Stimulated activated CD4-positive, alpha-beta T cell treated with anti-CD3 and anti-CD28 coated beads, Interleukin-12 subunit alpha, Interleukin-12 subunit beta, amount 100 ng/mL, for 48 hours (primary cell): Measurements from ENCODE around the gene KLHL2.

ENCODE experiments used
- DNase-seq, 3 donors: peaks; one replicate each; pipeline ENCODE4 v3.0.0-alpha.2; 2020; ENCODE audit warnings: low read depth in 2 of 3, low spot score in 1 of 3

The KLHL2 gene

DNA sequence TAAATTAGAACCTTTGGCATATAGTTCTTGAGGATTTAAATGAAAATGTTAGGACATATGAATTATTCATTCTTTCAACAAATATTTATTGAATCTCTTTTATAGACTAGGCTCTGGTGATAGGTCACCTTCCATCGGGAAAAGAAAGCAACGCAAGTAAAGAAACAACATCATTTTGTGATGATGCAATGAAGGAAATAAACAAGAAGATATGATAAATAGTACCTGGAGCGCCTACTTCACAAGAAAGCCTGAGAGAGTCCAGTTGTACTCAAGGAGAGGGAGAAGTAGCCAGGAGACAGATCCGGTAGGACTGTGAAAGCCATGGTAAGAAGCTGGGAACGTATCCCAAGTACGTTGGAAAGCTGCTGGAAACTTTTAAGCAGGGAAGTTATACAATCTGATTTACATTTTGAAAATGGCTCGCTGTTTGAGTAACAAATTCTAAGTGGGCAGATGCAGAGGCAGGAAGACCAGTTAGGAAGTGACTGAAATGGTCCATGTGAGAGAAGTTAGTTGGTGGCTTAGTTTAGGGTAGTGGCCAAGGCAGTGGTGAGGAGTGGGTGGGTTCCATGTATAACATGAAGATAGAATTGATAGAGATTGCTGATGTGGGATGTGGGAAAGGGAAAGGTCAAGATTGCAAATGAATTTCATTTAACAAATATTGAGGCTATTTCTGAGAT, 153.8 kb downstream of the KLHL2 start:
- no peak for DNase-seq

GRCh38 chr4:165361810-165362209, 154.4 kb downstream of the KLHL2 start:
- DNase-seq: no peak

DNA sequence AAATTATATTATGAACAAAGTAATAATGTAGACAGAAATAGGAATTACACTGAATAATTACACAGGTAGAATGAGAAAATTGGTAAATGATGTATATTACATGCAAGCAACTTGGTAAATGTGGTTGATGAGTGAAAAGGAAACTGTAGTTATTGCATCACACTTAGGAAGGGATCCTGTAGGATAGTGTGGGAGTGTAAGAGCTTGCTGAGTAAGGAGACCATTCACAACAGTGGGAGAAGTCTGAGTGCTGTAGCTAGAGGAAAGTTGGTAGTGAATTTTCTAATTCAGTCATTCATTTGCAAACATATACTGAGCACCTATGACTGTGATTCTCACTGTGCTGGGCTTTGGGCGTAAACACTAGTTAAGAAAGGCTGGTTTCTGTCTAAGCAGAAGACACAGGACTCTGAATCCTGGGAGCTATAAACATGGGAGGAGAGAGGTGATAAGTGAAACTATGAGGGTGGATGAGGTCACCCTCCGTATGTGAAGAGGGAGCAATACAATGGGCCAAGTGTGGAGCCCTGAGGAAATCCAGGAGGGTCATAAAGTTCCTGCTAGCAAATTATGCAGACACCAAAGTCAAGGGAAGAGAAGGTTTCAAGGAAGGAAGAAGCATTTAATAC, 157.2 kb downstream of the KLHL2 start:
- no peak for DNase-seq

- no peak for DNase-seq
Measured at GRCh38 chr4:165367040-165367439, 159.7 kb downstream of the KLHL2 start.

- no peak for DNase-seq
Measured at GRCh38 chr4:165368114-165368513, 160.8 kb downstream of the KLHL2 start.

DNA sequence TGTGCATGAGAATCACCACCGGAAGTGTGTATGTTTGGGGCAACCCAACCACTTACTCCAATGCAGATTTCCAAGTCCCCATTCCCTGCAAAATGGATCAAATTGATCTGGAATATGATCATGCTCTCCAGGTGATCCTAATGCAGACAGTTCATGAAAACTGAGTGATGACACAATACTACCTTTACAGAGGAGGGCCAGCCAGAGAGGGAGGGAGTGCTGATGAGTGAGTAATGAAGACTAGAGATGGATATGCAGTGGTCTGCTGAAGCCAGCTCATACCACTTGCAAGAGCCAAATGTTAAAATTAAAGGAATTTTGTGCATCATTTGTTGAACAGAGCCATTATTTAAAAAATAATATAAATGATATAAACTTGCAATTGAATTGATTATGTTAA, 161.2 kb downstream of the KLHL2 start:
- DNase-seq: no peak

- no peak for DNase-seq
Measured at GRCh38 chr4:165369522-165369921, 162.2 kb downstream of the KLHL2 start.

DNA sequence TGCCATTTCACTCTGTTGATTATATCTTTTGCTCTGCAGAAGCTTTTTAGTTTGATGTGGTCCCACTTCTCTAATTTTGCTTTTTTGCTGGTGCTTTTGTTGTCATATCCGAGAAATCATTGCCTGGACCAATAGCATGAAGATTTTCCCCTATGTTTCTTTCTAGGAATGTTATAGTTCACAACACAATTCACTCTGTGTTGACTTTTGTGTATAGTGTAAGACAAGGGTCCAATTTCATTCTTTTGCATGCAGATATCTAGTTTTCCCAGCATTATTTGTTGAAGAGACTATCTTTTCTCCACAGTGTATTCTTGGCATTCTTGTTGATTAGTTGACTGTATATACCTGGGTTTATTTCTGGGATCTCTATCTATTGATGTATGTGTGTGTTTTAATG, 163.2 kb downstream of the KLHL2 start:
- DNase-seq: no peak
